ENCODE measurements around the gene CSNK1G2. TPM values are rescaled to one million over a fixed set of nuclear protein-coding genes. Genes with fewer than 3 reads are reported as not detected.

Gene CSNK1G2
- total RNA-seq, 1 experiment from 2014 or later: 100.0 TPM

GRCh38 chr19:1950640-1951039 lies 9.7 kb downstream of the CSNK1G2 start:
- no peak for TF ChIP-seq CTCF (conservative IDR thresholded peaks at IDR 0.05)
- Mint-ChIP-seq H3K4me1 (peaks cover 7 to 13% of the 10 kb centered on the region in 2 experiments), H3K27ac (no peak overlapping the region), H3K27me3 (ENCODE audit: low read depth) (no peaks in the 10 kb centered on the region), H3K36me3 (ENCODE audit: insufficient read depth in 1 of 3, low read depth in 3 of 3) (peaks cover 16 to 28% (median 20%) of the 10 kb centered on the region in 3 experiments; a peak in 6 of 7 replicates), H3K4me3 (no peak overlapping the region), H3K9me3 (no peaks in the 10 kb centered on the region)
- no peak overlapping the region for H2BK20ac ChIP-seq (ENCODE audit: low read depth, low read length, poor library complexity, severe bottlenecking)
- no peak overlapping the region for H3K18ac ChIP-seq (ENCODE audit: insufficient read length, low read depth, low read length)
- no peak for DNase-seq
- no peak overlapping the region for H3K4ac ChIP-seq (ENCODE audit: low read depth, low read length)
- no peak overlapping the region for H3K4me2 ChIP-seq (ENCODE audit: insufficient read depth, insufficient read length, low read length)
- no peak overlapping the region for H3K56ac ChIP-seq (ENCODE audit: insufficient read length, low read depth, low read length)
- no peak overlapping the region for H2BK15ac ChIP-seq (ENCODE audit: low read depth, low read length)
- no peak overlapping the region for H4K5ac ChIP-seq (ENCODE audit: insufficient read length, low read depth, low read length)
- no peak overlapping the region for H2BK5ac ChIP-seq (ENCODE audit: insufficient read length, low read length)
- H3K27me3 ChIP-seq (ENCODE audit: insufficient read depth, low read length): no peaks in the 10 kb centered on the region
- no peak overlapping the region for H4K91ac ChIP-seq (ENCODE audit: insufficient read length, low read depth, low read length)
- no peak overlapping the region for H2BK120ac ChIP-seq (ENCODE audit: low read depth, low read length, poor library complexity, severe bottlenecking)
- H3K9me3 ChIP-seq (ENCODE audit: control insufficient read depth, low read depth, low read length): no peaks in the 10 kb centered on the region
- H3K79me2 ChIP-seq (ENCODE audit: insufficient read depth, low read length): peaks cover 44% of the 10 kb centered on the region
- H3T11ph ChIP-seq (ENCODE audit: low read length): no peak overlapping the region
- no peak overlapping the region for H2BK12ac ChIP-seq (ENCODE audit: insufficient read length, low read depth, low read length)
- peaks cover 2% of the 10 kb centered on the region for H3K23me2 ChIP-seq (ENCODE audit: insufficient read length, low read depth, low read length, poor library complexity, severe bottlenecking)
- no peak overlapping the region for H3K23ac ChIP-seq (ENCODE audit: insufficient read length, low read depth, low read length)
- H2AFZ ChIP-seq (ENCODE audit: low read length): no peak overlapping the region
- WGBS (ENCODE audit: extremely low coverage, insufficient read length, low lambda C conversion rate): no CpG with 5 or more reads among the region's 16 CpGs
- H3K27ac ChIP-seq (ENCODE audit: insufficient read length, low read depth, low read length): no peak overlapping the region
- no peaks in the 10 kb centered on the region for H4K20me1 ChIP-seq (ENCODE audit: control insufficient read depth, insufficient read depth, insufficient read length)
- H3K4me1 ChIP-seq (ENCODE audit: insufficient read depth, low read length): no peaks in the 10 kb centered on the region
- H3K9ac ChIP-seq (ENCODE audit: extremely low read depth, insufficient read length, low read length): no peak overlapping the region
- H3K14ac ChIP-seq (ENCODE audit: insufficient read depth, low read length): no peak overlapping the region; the same call in 1 of the 2 replicates
- H2AK5ac ChIP-seq (ENCODE audit: insufficient read length, low read length): no peak overlapping the region
- H4K8ac ChIP-seq (replicated peaks; ENCODE audit: insufficient read length, low read depth, low read length): no peak overlapping the region
- H3K79me1 ChIP-seq (ENCODE audit: insufficient read depth, low read depth, low read length, poor library complexity, severe bottlenecking): peaks cover 12% of the 10 kb centered on the region
